ENCODE data around the gene ZNF668. TPM values are rescaled to one million over a fixed set of nuclear protein-coding genes. Genes with fewer than 3 reads are reported as not detected.
A peak's percentile ranks its signal among the peaks of the same experiment; 100 is the strongest.

The ZNF668 gene
- total RNA-seq = 8.3 TPM
- long read RNA-seq, transcript ZNF668-201 (3 exons, 2,762 nt) = major isoform, 24 of 41 reads
- long read RNA-seq, partial matches to known transcripts = 7 of 41 reads
- long read RNA-seq, other reads (novel, unspliced or antisense) = 6 of 41 reads

DNA sequence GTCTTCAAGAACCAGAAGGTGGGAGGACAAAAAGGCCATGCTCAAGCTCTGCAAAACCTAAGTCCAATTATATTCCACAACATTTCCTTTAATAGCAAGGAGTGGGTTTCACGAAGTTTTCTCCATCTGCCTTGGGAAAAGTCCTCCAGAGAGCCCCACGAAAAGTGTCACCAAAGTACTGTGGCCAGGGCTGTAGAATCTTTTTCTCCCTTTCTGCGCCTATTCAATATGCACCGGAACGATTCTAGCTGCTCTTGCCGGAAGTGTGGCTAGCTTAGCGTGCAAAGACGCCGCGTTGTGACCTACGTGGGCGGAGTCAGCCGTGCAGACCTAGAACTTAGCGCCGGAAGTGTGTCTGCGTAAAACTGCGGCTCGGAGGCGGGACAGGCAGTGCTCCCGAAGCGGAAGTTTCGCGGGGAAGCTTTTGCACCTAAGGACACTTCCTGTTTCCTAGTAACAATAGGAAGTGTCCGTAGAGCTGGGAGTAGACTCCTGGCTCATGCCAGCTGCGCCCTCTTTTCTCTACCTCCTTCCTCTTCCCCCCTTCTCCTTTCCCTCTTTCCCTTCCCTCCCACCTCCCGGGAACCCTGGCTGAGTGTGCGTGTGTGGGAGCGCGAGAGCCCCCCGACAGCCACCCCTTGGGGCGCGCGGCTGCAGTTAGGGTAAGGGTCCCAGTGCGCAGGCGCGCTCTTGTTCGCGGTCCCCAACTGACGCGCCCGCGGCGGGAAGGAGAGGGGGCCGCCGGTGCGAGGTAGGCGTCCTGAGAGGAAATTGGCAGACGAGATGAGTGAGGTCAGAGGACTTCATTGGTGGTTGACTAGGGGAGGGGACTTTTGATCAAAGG lies at the start of gene ZNF668, which contains the start of gene ZNF646:
TSS of gene ZNF668 (minus strand) at position 271 of the 844 bp plus-strand sequence. CDS start 9,781 bp downstream, outside the sequence.
TSS of gene ZNF646 (plus strand) at position 453 of the 844 bp plus-strand sequence. CDS start 1,903 bp downstream, outside the sequence.
- peak; percentile 99 for DNase-seq
- ATAC-seq = peak; percentile 94
- H3K4me1 ChIP-seq = peaks cover 22% of the 10 kb centered on the region
- H3K27me3 ChIP-seq = no peaks in the 10 kb centered on the region
- intact Hi-C loops (cut with DNase I) = no loop called here
- H3K36me3 ChIP-seq = peaks cover 30% of the 10 kb centered on the region
- H3K4me3 ChIP-seq = peak within 1 kb of the TSS; percentile 87
- H3K27ac ChIP-seq = peak within 1 kb of the TSS; percentile 93
- TF ChIP-seq, protein P1, sequence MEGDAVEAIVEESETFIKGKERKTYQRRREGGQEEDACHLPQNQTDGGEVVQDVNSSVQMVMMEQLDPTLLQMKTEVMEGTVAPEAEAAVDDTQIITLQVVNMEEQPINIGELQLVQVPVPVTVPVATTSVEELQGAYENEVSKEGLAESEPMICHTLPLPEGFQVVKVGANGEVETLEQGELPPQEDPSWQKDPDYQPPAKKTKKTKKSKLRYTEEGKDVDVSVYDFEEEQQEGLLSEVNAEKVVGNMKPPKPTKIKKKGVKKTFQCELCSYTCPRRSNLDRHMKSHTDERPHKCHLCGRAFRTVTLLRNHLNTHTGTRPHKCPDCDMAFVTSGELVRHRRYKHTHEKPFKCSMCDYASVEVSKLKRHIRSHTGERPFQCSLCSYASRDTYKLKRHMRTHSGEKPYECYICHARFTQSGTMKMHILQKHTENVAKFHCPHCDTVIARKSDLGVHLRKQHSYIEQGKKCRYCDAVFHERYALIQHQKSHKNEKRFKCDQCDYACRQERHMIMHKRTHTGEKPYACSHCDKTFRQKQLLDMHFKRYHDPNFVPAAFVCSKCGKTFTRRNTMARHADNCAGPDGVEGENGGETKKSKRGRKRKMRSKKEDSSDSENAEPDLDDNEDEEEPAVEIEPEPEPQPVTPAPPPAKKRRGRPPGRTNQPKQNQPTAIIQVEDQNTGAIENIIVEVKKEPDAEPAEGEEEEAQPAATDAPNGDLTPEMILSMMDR (IDR thresholded peaks at IDR 0.05) = no peak
- H3K9me3 ChIP-seq = no peaks in the 10 kb centered on the region

DNA sequence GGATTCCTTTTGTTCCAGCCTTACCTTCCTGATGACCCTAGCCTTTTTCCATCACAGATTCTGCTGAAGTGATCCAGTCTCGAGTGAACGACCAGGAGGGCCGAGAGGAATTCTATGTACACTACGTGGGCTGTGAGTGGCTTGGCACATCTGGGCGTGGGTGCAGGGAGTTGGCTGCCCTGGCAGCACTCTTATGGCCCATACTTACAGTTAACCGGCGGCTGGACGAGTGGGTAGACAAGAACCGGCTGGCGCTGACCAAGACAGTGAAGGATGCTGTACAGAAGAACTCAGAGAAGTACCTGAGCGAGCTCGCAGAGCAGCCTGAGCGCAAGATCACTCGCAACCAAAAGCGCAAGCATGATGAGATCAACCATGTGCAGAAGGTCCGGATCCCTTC lies 46.1 kb upstream of the ZNF668 start:
- H3K36me3 ChIP-seq = peaks cover 57% of the 10 kb centered on the region
- H3K9me3 ChIP-seq = no peaks in the 10 kb centered on the region
- H3K27me3 ChIP-seq = no peaks in the 10 kb centered on the region
- peaks cover 15% of the 10 kb centered on the region for H3K4me1 ChIP-seq
- intact Hi-C loops (cut with DNase I) = no loop called here
- H3K4me3 ChIP-seq = no peak overlapping the region
- peak overlapping the region; percentile 90 for H3K27ac ChIP-seq
- DNase-seq = peak; percentile 64
- TF ChIP-seq, protein P1 (IDR thresholded peaks at IDR 0.05) = no peak
- no peak for ATAC-seq

DNA sequence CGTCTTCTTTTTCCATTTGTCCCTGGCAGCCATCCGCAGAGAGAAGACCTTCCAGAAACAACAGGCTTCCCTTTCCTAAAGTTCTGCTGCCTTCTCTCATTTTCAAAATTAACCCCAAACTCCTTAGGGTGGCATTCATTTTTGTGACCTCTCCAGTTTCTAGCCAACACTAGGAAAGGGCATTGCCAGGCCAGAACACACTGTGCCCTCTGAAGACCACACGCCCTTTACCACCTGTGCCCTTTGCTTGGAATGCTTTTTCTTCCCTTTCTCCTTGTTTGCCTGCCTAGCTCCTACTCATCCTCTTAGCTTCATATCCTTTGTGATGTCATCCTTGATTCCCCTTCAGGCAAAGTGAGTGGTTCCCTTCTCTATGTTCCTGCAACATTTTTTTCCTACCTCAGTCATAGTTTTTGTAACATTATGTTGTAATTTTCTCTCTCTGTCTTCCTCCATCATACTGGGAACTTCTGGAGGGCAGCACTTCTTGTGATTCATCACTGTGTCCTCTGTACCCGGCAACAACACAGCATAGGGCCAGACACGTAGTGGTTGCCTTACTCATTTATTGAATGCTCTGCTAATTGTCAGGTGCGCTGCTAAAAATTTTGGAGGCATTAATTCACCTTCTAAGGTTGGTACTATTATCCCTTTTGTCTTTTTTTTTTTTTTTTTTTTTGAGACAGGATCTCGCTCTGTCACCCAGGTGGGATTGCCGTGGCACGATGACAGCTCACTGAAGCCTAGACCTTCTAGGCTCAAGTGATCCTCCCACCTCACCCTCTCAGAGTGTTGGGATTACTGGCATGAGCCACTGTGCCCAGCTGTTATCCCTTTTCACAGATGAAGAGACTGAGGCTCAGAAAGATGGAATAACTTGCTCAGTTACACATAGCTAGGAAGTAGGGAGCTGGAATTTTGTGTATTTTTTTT lies 44.4 kb upstream of the ZNF668 start:
- ATAC-seq (peak; percentile 3), DNase-seq (no peak)
- Histone ChIP-seq H3K4me3 (peak overlapping the region; percentile 54), H3K36me3 (peaks cover 47% of the 10 kb centered on the region), H3K4me1 (peaks cover 19% of the 10 kb centered on the region), H3K27me3 (no peaks in the 10 kb centered on the region), H3K9me3 (no peaks in the 10 kb centered on the region), H3K27ac (peak overlapping the region; percentile 90)
- intact Hi-C loops (cut with DNase I) = no loop called here
- TF ChIP-seq, protein P1 (IDR thresholded peaks at IDR 0.05) = no peak

DNA sequence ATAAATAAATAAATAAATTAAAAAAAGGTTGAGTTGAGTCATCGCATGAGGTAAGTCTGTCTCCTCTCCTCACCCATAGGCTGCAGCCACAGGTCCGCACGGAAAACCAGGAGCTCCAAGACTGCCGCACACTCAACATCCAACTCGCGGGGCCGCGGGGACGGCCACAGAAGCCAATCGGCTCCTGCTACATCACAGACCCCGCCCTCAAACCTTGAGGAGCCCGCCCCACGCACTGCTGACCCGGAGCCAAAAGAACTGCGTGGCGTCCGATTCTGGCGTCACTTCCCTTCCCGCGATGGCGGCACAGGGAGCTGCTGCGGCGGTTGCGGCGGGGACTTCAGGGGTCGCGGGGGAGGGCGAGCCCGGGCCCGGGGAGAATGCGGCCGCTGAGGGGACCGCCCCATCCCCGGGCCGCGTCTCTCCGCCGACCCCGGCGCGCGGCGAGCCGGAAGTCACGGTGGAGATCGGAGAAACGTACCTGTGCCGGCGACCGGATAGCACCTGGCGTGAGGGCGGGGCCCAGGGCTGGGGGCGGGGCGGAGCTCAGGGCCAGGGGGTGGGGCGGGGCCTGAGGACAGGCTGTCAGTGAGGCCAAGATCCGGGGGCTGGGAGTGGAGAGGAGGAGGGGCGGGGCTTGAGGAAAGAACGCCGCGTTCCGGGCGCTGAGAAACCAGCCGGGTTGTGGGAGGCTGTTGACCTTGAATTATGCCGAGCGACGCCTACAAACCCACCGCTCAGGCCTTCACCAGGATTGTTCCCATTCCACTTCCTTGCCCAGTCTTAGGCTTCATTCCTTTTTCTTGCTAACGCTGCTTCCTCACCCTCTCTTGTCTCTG lies 43.6 kb upstream of the ZNF668 start, which contains the start of gene KAT8:
TSS of gene KAT8 (plus strand) at position 281 of the 839 bp plus-strand sequence. CDS start at position 299, 18 bp downstream.
- ATAC-seq = peak; percentile 97
- H3K27ac ChIP-seq = peak within 1 kb of the TSS; percentile 90
- H3K9me3 ChIP-seq = no peaks in the 10 kb centered on the region
- H3K36me3 ChIP-seq = peaks cover 38% of the 10 kb centered on the region
- peaks cover 21% of the 10 kb centered on the region for H3K4me1 ChIP-seq
- TF ChIP-seq, protein P1 (IDR thresholded peaks at IDR 0.05) = no peak
- no peaks in the 10 kb centered on the region for H3K27me3 ChIP-seq
- DNase-seq = peak; percentile 99
- intact Hi-C loops (cut with DNase I) = no loop called here
- H3K4me3 ChIP-seq = peak within 1 kb of the TSS; percentile 54

Data from upper lobe of right lung (tissue), 1 donor.